HG02870 (cell line): Measurements from ENCODE around the gene ARHGAP18.

Source experiments
- ATAC-seq: cut with Tn5 transposase; IDR thresholded peaks from one replicate; pipeline ENCODE4 v1.9.1; 2021; ENCODE audit warnings: mild to moderate bottlenecking, moderate library complexity; ENCODE audit not compliant: unreplicated experiment

Gene ARHGAP18

DNA sequence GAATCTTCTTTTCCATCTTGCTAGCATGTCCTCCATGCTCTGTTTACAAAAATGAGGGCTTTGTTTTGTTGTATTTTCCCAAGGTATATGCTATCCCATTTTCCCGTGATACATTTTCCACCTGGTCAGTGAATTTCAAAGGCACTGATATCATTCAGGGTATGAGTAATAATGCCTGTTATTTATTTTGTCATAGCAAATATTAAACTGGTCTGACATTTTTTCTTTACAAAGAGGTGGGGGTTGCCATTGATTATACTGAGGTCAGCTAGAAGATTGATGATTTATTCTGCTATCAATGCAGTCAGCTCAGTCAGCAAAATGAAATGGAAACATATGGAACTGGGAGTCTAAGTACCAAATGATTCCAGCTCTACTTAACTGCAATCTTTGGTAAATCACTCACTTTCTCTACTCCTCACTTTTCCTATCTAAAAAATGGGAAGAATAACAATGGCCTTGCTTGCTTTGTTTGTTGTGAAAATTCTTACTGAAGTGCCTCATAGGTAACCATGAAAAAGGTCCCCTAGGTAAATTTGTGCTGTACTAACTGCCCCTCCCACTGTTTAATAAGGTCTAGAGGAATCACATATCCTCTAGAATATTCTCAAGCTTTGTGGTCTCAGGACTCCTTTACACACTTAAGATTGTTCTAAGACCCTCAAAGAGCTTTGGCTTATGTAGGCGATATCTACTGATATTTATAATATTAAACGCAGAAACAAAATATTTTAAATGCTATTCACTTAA is 64.0 kb downstream of the ARHGAP18 start:
- ATAC-seq: no peak

GRCh38 chr6:129645106-129645829 is 64.7 kb downstream of the ARHGAP18 start:
- ATAC-seq: no peak

DNA sequence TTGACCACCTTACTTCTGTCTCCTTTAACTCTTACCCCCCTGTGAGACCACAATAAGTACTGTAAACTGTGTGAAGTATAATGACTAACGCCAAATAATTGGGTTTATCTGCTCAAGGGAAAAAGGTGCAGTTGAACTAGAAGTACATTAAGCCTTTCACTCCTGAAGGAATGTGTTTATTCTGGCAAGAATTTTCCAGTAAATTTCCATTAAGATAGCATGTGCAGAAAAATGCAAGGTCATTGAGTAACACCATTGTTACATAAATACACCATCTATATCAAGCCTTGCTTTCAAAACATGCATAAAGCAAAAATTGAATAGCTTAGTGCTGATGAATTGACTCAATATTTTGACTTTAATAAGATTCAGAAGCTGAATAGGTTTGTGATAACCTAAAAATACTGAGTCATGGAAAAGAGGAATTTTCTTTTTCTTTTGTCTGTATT is 65.4 kb downstream of the ARHGAP18 start:
- no peak for ATAC-seq

DNA sequence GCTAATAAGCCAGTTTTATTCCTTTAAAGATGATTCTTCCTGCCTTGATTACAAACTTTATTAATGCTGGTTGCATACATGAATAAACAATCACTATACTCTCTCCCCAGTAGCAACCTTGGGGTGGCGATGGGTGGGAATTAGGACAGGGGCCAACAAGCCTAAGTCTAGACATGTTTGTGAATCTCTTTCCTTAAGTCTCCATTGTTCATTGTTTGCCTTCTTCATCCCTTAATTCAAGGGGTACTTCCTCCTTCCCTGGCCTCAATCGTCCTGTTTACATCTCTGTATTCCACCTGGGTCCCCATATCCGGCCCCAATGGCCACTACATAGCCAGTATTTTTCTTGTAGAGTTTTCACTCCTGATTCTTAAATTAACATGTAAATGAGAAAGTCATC is 66.0 kb downstream of the ARHGAP18 start:
- ATAC-seq: no peak

DNA sequence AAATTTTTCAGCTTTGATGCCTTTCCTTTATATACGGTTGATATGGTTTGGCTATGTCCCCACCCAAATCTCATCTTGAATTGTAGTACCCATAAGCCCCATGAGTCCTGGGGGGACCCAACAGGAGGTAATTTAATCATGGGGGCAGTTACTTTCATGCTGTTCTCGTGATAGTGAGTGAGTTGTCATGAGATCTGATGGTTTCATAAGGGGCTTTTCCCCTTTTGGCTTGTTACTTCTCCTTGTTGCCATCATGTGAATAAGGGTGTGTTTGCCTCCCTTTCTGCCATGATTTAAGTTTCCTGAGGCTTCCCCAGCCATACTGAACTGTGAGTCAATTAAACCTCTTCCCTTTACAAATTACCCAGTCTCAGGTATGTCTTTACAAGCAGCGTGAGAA is 66.8 kb downstream of the ARHGAP18 start:
- no peak for ATAC-seq

GRCh38 chr6:129642322-129642721 is 67.7 kb downstream of the ARHGAP18 start:
- no peak for ATAC-seq

DNA sequence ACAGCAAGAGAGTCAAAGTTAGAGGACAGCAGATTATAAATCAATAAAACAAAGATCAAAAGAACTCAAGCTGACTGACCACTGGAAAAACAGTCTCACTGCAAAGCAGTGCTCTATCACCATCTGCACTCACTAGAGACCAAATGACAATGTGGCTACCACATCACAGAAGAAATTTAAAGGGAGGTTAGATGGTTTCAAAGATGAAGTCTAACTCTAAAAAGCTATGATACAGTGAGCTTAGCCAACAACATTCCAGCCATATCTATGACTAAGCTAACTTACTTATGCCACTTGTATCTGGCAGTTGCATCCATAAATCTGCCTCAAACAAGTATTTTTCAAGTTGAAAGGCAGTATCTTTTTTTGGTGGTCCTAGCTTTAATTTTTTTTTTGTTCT is 68.6 kb downstream of the ARHGAP18 start:
- no peak for ATAC-seq

DNA sequence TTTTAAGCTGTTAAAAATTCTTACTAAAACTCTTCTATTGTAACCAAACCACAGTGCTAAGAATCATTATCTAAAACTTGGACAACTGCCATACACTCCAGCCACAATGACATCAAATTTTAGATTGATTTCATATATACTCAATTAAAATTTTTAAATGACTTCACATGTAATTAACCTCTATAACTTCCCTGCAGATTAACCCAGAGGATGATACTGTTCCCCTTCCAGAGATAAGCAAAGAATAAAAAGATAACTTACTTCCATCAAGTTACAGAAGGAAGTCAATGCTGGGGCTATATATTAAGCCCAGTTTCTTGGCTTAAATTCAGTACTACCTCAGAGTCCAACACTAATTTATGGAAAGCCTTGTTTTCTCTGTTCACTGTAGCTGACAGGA is 71.3 kb downstream of the ARHGAP18 start:
- no peak for ATAC-seq

GRCh38 chr6:129638055-129638684 is 71.8 kb downstream of the ARHGAP18 start:
- ATAC-seq: no peak

- ATAC-seq: no peak
Measured at GRCh38 chr6:129637340-129638054, 72.5 kb downstream of the ARHGAP18 start.

- ATAC-seq: no peak
Measured at GRCh38 chr6:129635396-129636130, 74.4 kb downstream of the ARHGAP18 start.

DNA sequence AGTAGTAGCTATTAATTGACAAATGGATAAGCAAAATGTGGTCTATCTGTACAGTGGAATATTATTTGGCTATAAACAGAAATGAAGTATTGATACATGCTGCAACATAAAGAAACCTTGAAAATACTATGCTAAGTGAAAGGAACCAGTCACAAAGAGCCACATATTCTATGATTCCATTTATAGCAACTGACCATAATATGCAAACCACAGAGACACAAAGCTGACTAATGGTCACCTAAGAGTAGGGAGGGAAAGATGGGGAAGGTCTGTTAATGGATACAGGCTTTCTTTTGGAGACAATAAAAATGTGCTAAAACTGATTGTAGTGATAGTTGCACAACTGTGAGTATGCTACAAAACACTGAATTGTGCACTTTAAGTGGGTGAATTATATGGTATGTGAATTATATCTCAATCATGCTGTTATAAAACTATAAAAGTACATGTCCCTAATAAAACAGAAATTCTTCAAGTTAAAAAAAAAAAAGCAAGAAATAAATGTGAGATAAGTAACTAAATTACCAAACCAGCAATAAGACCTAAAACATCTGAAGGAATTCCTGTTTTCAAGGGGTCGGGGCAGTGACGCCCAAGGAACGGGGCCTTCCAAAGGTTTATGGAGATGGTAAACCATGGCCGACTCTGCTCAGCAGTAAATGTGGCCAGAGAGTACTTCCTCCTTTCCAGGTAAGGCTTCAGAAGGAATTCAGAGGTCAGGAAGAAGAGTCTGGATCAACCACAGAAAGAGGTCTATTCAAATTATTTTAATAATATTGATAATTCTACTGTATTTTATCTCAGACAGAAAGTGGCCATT is 75.4 kb downstream of the ARHGAP18 start:
- no peak for ATAC-seq

GRCh38 chr6:129633529-129633928 is 76.4 kb downstream of the ARHGAP18 start:
- ATAC-seq: no peak

DNA sequence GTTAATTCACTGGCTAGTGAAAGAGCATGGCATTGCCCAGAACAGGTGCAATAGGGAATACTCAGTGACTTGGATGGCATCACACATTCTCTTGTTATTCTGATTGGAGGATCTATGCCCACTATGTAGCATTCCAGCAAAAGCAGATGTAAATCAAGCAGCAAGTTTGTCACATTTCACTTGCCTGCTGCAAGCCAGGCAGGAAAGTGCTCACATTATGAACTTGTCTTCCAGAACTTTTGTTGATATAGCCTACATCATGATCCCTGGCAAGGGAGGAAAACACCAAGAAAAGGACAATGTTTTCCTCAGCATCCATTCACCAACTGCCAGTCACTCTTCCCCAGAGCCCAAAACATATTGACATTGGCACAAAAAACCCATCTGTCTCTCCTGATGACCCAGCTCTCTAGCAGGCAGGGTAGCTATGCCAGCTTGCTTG is 77.8 kb downstream of the ARHGAP18 start:
- ATAC-seq: no peak

- ATAC-seq: no peak
Measured at GRCh38 chr6:129631070-129631469, 78.9 kb downstream of the ARHGAP18 start.

GRCh38 chr6:129630596-129630995 is 79.4 kb downstream of the ARHGAP18 start:
- ATAC-seq: no peak

DNA sequence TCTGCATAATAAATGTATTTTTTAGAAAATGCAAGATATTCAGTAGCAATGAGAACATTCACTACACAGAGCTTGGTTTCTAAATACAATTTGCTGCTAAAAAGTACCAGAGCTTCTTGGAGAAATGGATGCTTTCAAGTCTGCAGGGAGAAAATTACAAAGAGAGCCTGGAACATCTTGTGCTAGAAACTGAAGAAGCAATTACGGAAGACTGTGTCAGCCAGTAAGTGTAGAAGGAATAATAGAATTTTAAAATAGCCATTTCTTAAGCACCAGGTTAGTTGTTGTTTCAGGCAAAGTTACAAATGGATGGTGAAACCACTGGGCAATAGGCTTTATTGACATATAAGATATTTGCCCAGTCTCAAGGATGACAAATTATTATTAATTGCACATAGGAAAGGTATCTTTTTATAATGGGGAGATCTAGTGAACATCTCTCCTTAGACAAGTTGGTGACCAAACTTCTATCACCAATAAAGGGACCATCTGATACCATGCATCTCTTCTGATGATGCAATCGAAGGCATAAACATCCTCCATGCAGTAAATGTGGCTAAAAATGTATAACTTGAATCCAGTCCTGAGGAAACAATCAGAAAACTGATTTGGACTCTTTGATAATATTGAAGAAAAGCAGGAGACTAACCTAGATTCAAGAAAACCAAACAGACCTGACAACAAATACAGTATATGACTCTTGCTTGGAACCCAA is 81.7 kb downstream of the ARHGAP18 start:
- ATAC-seq: no peak

- no peak for ATAC-seq
Measured at GRCh38 chr6:129624488-129624887, 85.5 kb downstream of the ARHGAP18 start.
